ENCODE results near the gene LMOD2.

DNA sequence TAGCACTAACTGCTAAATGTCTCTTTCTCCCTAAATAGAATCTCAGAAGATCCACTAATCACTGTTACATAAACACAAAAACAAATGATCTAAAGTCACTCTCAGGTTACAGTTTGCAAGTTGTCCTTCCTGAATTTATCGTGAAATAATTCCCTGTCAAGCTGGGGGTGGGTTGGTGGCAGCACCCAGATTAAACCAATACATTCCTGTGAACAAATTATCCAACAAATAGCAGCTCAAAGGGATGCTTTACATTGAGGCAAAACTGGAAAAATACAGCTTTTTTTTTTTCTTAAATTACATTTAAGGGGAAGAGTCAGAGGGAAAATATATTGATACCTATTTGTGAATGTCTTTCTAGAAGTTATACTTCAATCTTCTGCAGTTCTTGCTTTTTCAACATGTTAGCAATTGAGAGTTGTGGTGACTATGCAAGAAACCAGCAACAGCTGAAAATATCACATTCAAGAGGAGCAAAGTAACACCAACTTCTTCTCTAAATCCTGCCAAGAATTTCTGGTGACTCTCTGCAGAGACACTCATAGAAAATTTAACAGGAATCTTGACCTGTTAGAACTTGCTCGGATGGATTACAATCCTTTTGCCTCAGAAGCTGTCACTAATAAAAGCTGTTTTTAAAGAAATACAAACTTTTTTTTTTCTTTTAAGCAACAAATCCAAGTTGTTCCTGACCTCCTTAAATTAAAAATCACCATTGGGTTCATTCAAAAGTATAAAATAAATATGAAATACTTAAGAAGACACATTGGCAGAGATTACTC is 18.9 kb downstream of the LMOD2 start:
- TF ChIP-seq POLR2AphosphoS5 (IDR thresholded peaks at IDR 0.05), result no peak
- TF ChIP-seq, protein P1, sequence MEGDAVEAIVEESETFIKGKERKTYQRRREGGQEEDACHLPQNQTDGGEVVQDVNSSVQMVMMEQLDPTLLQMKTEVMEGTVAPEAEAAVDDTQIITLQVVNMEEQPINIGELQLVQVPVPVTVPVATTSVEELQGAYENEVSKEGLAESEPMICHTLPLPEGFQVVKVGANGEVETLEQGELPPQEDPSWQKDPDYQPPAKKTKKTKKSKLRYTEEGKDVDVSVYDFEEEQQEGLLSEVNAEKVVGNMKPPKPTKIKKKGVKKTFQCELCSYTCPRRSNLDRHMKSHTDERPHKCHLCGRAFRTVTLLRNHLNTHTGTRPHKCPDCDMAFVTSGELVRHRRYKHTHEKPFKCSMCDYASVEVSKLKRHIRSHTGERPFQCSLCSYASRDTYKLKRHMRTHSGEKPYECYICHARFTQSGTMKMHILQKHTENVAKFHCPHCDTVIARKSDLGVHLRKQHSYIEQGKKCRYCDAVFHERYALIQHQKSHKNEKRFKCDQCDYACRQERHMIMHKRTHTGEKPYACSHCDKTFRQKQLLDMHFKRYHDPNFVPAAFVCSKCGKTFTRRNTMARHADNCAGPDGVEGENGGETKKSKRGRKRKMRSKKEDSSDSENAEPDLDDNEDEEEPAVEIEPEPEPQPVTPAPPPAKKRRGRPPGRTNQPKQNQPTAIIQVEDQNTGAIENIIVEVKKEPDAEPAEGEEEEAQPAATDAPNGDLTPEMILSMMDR (IDR thresholded peaks at IDR 0.05), result no peak
- no peak for TF ChIP-seq POLR2A (IDR thresholded peaks at IDR 0.05)
